Measurements from ENCODE around the gene ARHGEF11.

Gene ARHGEF11

GRCh38 chr1:156947818-156948525, 97.6 kb downstream of the ARHGEF11 start:
- DNase-seq: no peak

GRCh38 chr1:156947127-156947526, 98.4 kb downstream of the ARHGEF11 start:
- no peak for DNase-seq

GRCh38 chr1:156945881-156946661, 99.5 kb downstream of the ARHGEF11 start:
- DNase-seq: no peak

- no peak for DNase-seq
Observed at GRCh38 chr1:156944848-156945247, 100.7 kb downstream of the ARHGEF11 start.

- no peak for DNase-seq
Observed at GRCh38 chr1:156944268-156944667, 101.3 kb downstream of the ARHGEF11 start.

- DNase-seq: no peak
Observed at GRCh38 chr1:156943756-156944155, 101.8 kb downstream of the ARHGEF11 start.

- no peak for DNase-seq
Observed at GRCh38 chr1:156942576-156942975, 103.0 kb downstream of the ARHGEF11 start.

GRCh38 chr1:156942176-156942575, 103.4 kb downstream of the ARHGEF11 start:
- no peak for DNase-seq

- no peak for DNase-seq
Observed at GRCh38 chr1:156941675-156942074, 103.9 kb downstream of the ARHGEF11 start.

GRCh38 chr1:156939786-156940334, 105.7 kb downstream of the ARHGEF11 start:
- DNase-seq: no peak

- DNase-seq: no peak
Observed at GRCh38 chr1:156938813-156939212, 106.7 kb downstream of the ARHGEF11 start.

- no peak for DNase-seq
Observed at GRCh38 chr1:156937883-156938282, 107.7 kb downstream of the ARHGEF11 start.

GRCh38 chr1:156936721-156937220, 108.8 kb downstream of the ARHGEF11 start:
- DNase-seq: no peak

GRCh38 chr1:156936191-156936590, 109.4 kb downstream of the ARHGEF11 start:
- no peak for DNase-seq

GRCh38 chr1:156935505-156936128, 109.9 kb downstream of the ARHGEF11 start:
- no peak for DNase-seq

GRCh38 chr1:156933136-156933535, 112.4 kb downstream of the ARHGEF11 start:
- DNase-seq: no peak

- DNase-seq: no peak
Observed at GRCh38 chr1:156931974-156932710, 113.4 kb downstream of the ARHGEF11 start.

GRCh38 chr1:156931211-156931952, 114.2 kb downstream of the ARHGEF11 start:
- no peak for DNase-seq

GRCh38 chr1:156930483-156930882, 115.1 kb downstream of the ARHGEF11 start:
- DNase-seq: no peak

- DNase-seq: no peak
Observed at GRCh38 chr1:156929596-156930238, 115.8 kb downstream of the ARHGEF11 start.

- DNase-seq: peak in 1 of 2 experiments; percentile 78
Observed at GRCh38 chr1:156928043-156928602, 117.4 kb downstream of the ARHGEF11 start.
